ENCODE measurements around the gene NPPC.
"Not testable (repeated sequence)": the region's sequence is repeated elsewhere in the genome, so short reads cannot be mapped to it uniquely, and the experiment has no call there.

NPPC gene

GRCh38 chr2:231886071-231886681 is 40.0 kb downstream of the NPPC start:
- DNase-seq (ENCODE audit: low spot score), result no peak

- DNase-seq (ENCODE audit: low spot score), result no peak
Measured at GRCh38 chr2:231884438-231885140, 41.6 kb downstream of the NPPC start.

GRCh38 chr2:231883468-231883881 is 42.7 kb downstream of the NPPC start:
- no peak for DNase-seq (ENCODE audit: low spot score)

- DNase-seq (ENCODE audit: low spot score), result peak; percentile 58
Measured at GRCh38 chr2:231882646-231883045, 43.5 kb downstream of the NPPC start.

- not testable (repeated sequence) for DNase-seq (ENCODE audit: low spot score)
Measured at GRCh38 chr2:231880371-231880770, 45.8 kb downstream of the NPPC start.

GRCh38 chr2:231879216-231879615 is 47.0 kb downstream of the NPPC start:
- no peak for DNase-seq (ENCODE audit: low spot score)

- no peak for DNase-seq (ENCODE audit: low spot score)
Measured at GRCh38 chr2:231877533-231878456, 48.4 kb downstream of the NPPC start.

GRCh38 chr2:231874944-231875343 is 51.3 kb downstream of the NPPC start:
- DNase-seq (ENCODE audit: low spot score), result no peak

Data from left forelimb (tissue), 1 donor.